RWPE2 (cell line): ENCODE measurements around the gene RERE.
A peak's percentile ranks its signal among the peaks of the same experiment; 100 is the strongest.

ENCODE experiments used
- ATAC-seq: fragments of 200-7000 bp; cut with Tn5 transposase; 3 replicates; pipeline ENCODE4 v1.9.1; 2021; ENCODE audit warnings: low read depth
- DNase-seq: peaks from one replicate; pipeline ENCODE4 v3.0.0-alpha.2; 2020; ENCODE audit warnings: low spot score
- H3K27ac ChIP-seq: fragments of 450-650 bp; 2 replicates; pipeline ENCODE4 v1.5.1; 2017; ENCODE audit warnings: mild to moderate bottlenecking; ENCODE audit not compliant: poor library complexity, severe bottlenecking
- H3K27me3 ChIP-seq: fragments of 250-450 bp; sonication (Bioruptor Pico); 2 replicates; pipeline ENCODE4 v1.5.1; 2021; ENCODE audit warnings: mild to moderate bottlenecking, moderate library complexity; ENCODE audit not compliant: insufficient read depth, poor library complexity, severe bottlenecking
- H3K36me3 ChIP-seq: fragments of 250-450 bp; sonication (Bioruptor Pico); 2 replicates; pipeline ENCODE4 v1.5.1; 2020; ENCODE audit warnings: low read depth, mild to moderate bottlenecking, moderate library complexity
- H3K4me1 ChIP-seq: fragments of 250-450 bp; sonication (Bioruptor Pico); 2 replicates; pipeline ENCODE4 v1.5.1; 2021; ENCODE audit warnings: mild to moderate bottlenecking, moderate library complexity; ENCODE audit not compliant: insufficient read depth, poor library complexity, severe bottlenecking
- H3K4me3 ChIP-seq: fragments of 250-450 bp; sonication (Bioruptor Pico); 2 replicates; pipeline ENCODE4 v1.5.1; 2021; ENCODE audit warnings: mild to moderate bottlenecking, moderate library complexity; ENCODE audit not compliant: severe bottlenecking
- H3K9me3 ChIP-seq: fragments of 250-450 bp; sonication (Bioruptor Pico); 2 replicates; pipeline ENCODE4 v1.5.1; 2021; ENCODE audit warnings: mild to moderate bottlenecking, moderate library complexity; ENCODE audit not compliant: severe bottlenecking
- CTCF ChIP-seq: fragments of 450-650 bp; IDR thresholded peaks from one replicate; pipeline ENCODE4 v1.5.1; 2017; ENCODE audit warnings: mild to moderate bottlenecking, moderate library complexity; ENCODE audit not compliant: poor library complexity, severe bottlenecking

Gene RERE

DNA sequence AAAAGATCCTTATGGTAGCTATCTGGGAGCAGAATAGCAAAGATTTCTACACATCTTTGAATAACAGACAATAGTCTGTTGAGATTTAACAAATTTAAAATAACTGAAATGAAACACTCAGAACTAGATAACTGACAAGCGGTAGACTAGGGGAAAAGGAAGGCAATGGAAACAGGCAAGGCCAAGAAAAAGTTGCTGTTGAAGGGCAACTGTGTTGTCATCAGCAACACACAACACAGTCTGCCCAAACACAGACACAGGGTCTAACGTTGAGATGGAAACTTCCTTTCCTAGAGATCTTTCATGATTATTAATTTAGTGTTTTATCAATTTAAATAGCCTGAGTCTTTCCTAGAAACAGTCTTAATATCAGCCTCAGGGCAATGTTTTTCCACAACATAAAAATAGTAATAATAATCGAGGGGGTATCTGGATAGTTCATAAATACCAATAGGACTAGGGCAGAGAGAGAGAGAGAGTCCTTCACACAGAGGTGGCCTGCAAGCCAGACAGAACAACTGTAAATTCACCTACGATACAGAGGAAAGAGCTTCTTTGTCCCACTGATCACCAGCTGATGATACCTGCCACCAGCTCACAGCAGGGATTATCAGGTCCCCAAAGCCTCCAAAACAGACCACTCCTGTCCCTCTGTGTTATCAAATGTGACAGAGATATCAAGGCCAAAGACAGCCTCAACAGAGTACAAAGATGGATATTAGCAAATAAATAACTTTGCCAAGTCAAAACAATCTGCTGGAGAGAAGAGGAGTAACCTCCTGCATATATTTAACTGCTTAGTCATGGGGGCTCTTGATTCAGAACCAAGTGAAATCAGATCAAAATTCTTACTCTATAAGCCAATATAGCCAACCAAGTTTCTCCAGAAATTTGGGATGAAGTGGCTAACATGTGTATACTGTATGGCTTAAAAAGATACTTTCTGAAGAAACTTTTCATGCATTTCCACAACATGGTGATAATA lies 254.3 kb downstream of the RERE start:
- Histone ChIP-seq H3K9me3 (no peaks in the 10 kb centered on the region), H3K27me3 (no peaks in the 10 kb centered on the region), H3K4me3 (no peak overlapping the region), H3K27ac (no peak overlapping the region), H3K36me3 (no peaks in the 10 kb centered on the region), H3K4me1 (no peaks in the 10 kb centered on the region)
- DNase-seq (no peak), ATAC-seq (peak; percentile 19; the same call in 1 of the 3 replicates)
- no peak for TF ChIP-seq CTCF

DNA sequence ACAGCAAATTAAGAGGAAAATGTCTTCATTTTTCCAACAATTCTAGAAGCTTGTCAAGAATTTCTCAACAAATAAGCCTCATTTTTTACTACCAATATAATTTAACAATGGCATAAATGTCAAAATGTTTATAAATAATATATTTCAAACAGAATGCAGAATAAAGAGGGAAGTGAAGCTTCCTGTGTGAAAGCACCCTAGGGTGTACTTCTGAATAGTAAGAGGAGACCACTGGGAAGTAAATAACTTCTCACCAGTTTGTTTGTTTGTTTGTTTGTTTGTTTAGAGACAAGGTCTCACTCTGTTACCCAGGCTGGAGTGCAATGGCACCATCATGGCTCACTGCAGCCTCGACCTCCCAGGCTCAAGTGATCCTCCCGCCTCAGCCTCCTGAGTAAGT lies 255.2 kb downstream of the RERE start:
- ATAC-seq: no peak
- Histone ChIP-seq H3K36me3 (no peaks in the 10 kb centered on the region), H3K9me3 (no peaks in the 10 kb centered on the region), H3K27me3 (no peaks in the 10 kb centered on the region), H3K27ac (no peak overlapping the region), H3K4me1 (no peaks in the 10 kb centered on the region), H3K4me3 (no peak overlapping the region)
- no peak for DNase-seq
- no peak for TF ChIP-seq CTCF

DNA sequence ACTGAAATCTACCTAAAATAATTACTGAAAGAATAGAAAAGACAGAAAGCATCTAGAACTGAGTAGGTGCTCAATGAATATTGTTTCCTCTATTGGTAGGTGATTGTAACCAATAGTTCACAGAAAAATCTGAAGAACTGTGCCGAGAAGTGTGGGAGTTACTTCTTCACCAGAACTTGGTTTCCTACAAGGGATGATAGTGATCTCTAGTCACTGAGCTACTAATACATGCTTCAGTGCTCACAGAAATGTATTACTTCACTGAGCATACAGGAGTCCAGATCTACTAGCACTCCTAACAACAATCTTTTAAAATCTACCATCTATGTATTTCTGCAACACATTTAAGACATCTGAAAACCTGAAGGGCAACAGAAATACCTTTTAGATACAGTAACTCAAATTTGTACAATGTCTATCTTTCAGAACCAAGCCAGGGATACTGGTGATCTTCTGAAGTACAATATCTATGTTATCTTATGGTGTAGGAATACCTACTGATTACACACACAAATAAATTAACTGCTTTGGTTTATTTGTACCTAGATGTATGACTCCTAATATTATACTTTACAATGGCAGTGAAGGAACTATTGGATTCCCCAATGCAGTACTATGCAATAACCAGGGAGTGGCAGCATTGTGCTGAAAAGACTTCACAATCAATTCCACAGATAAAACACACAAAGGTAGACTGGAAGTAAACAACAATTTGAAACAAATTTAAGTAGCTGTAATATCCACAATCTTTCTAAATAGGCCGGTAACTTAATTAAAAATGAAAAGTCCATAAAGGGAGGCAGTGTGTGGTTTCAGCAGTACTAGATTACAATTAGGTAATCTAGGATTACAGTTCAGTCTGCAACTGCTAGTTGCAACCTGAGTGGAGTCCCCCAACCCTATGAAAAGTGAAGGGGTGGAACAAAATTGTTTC lies 256.6 kb downstream of the RERE start:
- Histone ChIP-seq H3K27ac (no peak overlapping the region), H3K9me3 (no peaks in the 10 kb centered on the region), H3K27me3 (no peaks in the 10 kb centered on the region), H3K4me3 (no peak overlapping the region), H3K4me1 (no peaks in the 10 kb centered on the region), H3K36me3 (no peaks in the 10 kb centered on the region)
- ATAC-seq: peak; percentile 63; the same call in 1 of the 3 replicates
- DNase-seq: no peak
- peak; percentile 93 for TF ChIP-seq CTCF

GRCh38 chr1:8560035-8560434 lies 257.4 kb downstream of the RERE start:
- Histone ChIP-seq H3K9me3 (no peaks in the 10 kb centered on the region), H3K36me3 (no peaks in the 10 kb centered on the region), H3K27me3 (no peaks in the 10 kb centered on the region), H3K27ac (no peak overlapping the region), H3K4me1 (peaks cover 4% of the 10 kb centered on the region), H3K4me3 (no peak overlapping the region)
- TF ChIP-seq CTCF: no peak
- DNase-seq (no peak), ATAC-seq (no peak)
